IMR-90 (cell line): ENCODE results near the gene ABCF3. TPM values are rescaled to one million over a fixed set of nuclear protein-coding genes. Genes with fewer than 3 reads are reported as not detected.

ENCODE experiments used
- ATAC-seq: fragments of 200-7000 bp; cut with Tn5 transposase; 2 replicates; pipeline ENCODE4 v1.9.1; 2020; ENCODE audit warnings: low read depth, mild to moderate bottlenecking, moderate library complexity
- BruUV-seq: library from RNA; stranded (reverse); fragments of 400-500 nt; replicated peaks from 2 replicates; lab custom pipeline; 2021; lab: Mats Ljungman, UMichigan
- CTCF ChIA-PET: fragments of 300-600 bp; formaldehyde crosslinking; extraction: SDS; loops from one replicate; lab custom pipeline; 2021; ENCODE audit warnings: antibody characterized with exemption; lab: Yijun Ruan, JAX
- POLR2A ChIA-PET: fragments of 300-600 bp; sonication (Branson Sonifier 250); formaldehyde crosslinking; loops from one replicate; lab custom pipeline; 2022; ENCODE audit warnings: antibody characterized with exemption; ENCODE audit not compliant: unreplicated experiment; lab: Charles Lee
- DNase-seq: peaks from one replicate; pipeline ENCODE4 v3.0.0; 2013
- H2AFZ ChIP-seq: replicated peaks from 2 replicates; pipeline ENCODE3; 2013; ENCODE audit warnings: low read length, mild to moderate bottlenecking; ENCODE audit not compliant: poor library complexity
- H2AK5ac ChIP-seq: 2 replicates; pipeline ENCODE4 v1.6.1; 2013; ENCODE audit warnings: low read depth, low read length, inconsistent platforms
- H2AK9ac ChIP-seq: replicated peaks from 2 replicates; pipeline ENCODE3; 2013; ENCODE audit warnings: mild to moderate bottlenecking, low read depth, low read length, moderate library complexity; ENCODE audit not compliant: poor library complexity
- H2BK120ac ChIP-seq: 2 replicates; pipeline ENCODE4 v1.6.1; 2013; ENCODE audit warnings: low read depth, low read length, inconsistent platforms
- H2BK15ac ChIP-seq: 3 replicates; pipeline ENCODE4 v1.6.1; 2013; ENCODE audit warnings: low read depth, low read length, inconsistent platforms
- H2BK20ac ChIP-seq: 2 replicates; pipeline ENCODE4 v1.6.1; 2013; ENCODE audit warnings: low read depth, mild to moderate bottlenecking, inconsistent platforms, low read length, moderate library complexity
- H2BK5ac ChIP-seq: 2 replicates; pipeline ENCODE4 v1.6.1; 2013; ENCODE audit warnings: mild to moderate bottlenecking, low read depth, low read length, inconsistent platforms; ENCODE audit not compliant: poor library complexity, severe bottlenecking
- H3K14ac ChIP-seq: replicated peaks from 2 replicates; pipeline ENCODE4 v1.6.1; 2013; ENCODE audit warnings: low read depth, low read length, inconsistent platforms
- H3K18ac ChIP-seq: 2 replicates; pipeline ENCODE4 v1.6.1; 2013; ENCODE audit warnings: low read depth, low read length, control low read depth
- H3K23ac ChIP-seq: 2 replicates; pipeline ENCODE4 v1.6.1; 2013; ENCODE audit warnings: low read depth, low read length, inconsistent platforms
- H3K27ac ChIP-seq: 2 replicates; pipeline ENCODE4 v1.5.1; 2013; ENCODE audit warnings: mild to moderate bottlenecking, control low read depth, low read length; ENCODE audit not compliant: insufficient read depth
- H3K27me3 ChIP-seq: 2 replicates; pipeline ENCODE4 v1.6.1; 2013; ENCODE audit warnings: low read length; ENCODE audit not compliant: control insufficient read depth, insufficient read depth
- H3K36me3 ChIP-seq: 2 replicates; pipeline ENCODE4 v1.6.1; 2013; ENCODE audit warnings: low read length, mixed read lengths; ENCODE audit not compliant: control insufficient read depth, insufficient read depth
- H3K4ac ChIP-seq: 2 replicates; pipeline ENCODE4 v1.6.1; 2013; ENCODE audit warnings: low read depth, low read length, inconsistent platforms
- H3K4me1 ChIP-seq: 2 replicates; pipeline ENCODE4 v1.6.1; 2013; ENCODE audit warnings: low read length, mixed read lengths; ENCODE audit not compliant: control insufficient read depth, insufficient read depth
- H3K4me2 ChIP-seq: 2 replicates; pipeline ENCODE4 v1.6.1; 2013; ENCODE audit warnings: low read depth, mild to moderate bottlenecking, control low read depth, low read length, moderate library complexity
- H3K4me3 ChIP-seq: 2 replicates; pipeline ENCODE4 v1.5.1; 2013; ENCODE audit warnings: low read depth, mild to moderate bottlenecking, control low read depth, low read length, moderate library complexity; ENCODE audit not compliant: insufficient read depth
- H3K56ac ChIP-seq: 2 replicates; pipeline ENCODE4 v1.6.1; 2013; ENCODE audit warnings: low read length, inconsistent platforms; ENCODE audit not compliant: insufficient read depth; ENCODE audit errors: extremely low read depth
- H3K79me1 ChIP-seq, 2 experiments: 2 replicates each; pipeline ENCODE4 v1.6.1; 2013; ENCODE audit warnings: low read length in 2 of 2, inconsistent platforms in 1 of 2, low read depth in 1 of 2
- H3K9ac ChIP-seq: 2 replicates; pipeline ENCODE4 v1.6.1; 2013; ENCODE audit warnings: low read depth, low read length, control low read depth
- H3K9me1 ChIP-seq: 2 replicates; pipeline ENCODE4 v1.6.1; 2013; ENCODE audit warnings: low read length, inconsistent platforms; ENCODE audit not compliant: insufficient read depth
- H3K9me3 ChIP-seq: 2 replicates; pipeline ENCODE4 v1.6.1; 2013; ENCODE audit warnings: low read length; ENCODE audit not compliant: control insufficient read depth, insufficient read depth
- H4K20me1 ChIP-seq: 2 replicates; pipeline ENCODE4 v1.6.1; 2013; ENCODE audit warnings: low read length, inconsistent platforms; ENCODE audit not compliant: insufficient read depth
- H4K5ac ChIP-seq: 2 replicates; pipeline ENCODE4 v1.6.1; 2013; ENCODE audit warnings: mild to moderate bottlenecking, low read depth, low read length, control low read depth
- H4K8ac ChIP-seq, 2 experiments: 2 replicates each; pipeline ENCODE4 v1.6.1; 2013; ENCODE audit warnings: low read depth in 2 of 2, low read length in 2 of 2, control low read depth in 1 of 2, inconsistent platforms in 1 of 2
- H4K91ac ChIP-seq: 2 replicates; pipeline ENCODE4 v1.6.1; 2013; ENCODE audit warnings: low read depth, low read length, inconsistent platforms; ENCODE audit not compliant: insufficient read depth
- BHLHE40 ChIP-seq: fragments of 150-350 bp; IDR thresholded peaks from 2 replicates; pipeline ENCODE4 v1.6.1; 2016; ENCODE audit warnings: mild to moderate bottlenecking, low read depth, low read length
- CEBPB ChIP-seq: IDR thresholded peaks from 2 replicates; pipeline ENCODE4 v1.6.1; 2012; ENCODE audit warnings: low read depth, low read length, improper control_type of control experiment
- FOS ChIP-seq: fragments of 150-350 bp; IDR thresholded peaks from 2 replicates; pipeline ENCODE4 v1.6.1; 2016; ENCODE audit warnings: low read depth, low read length
- MAFK ChIP-seq: IDR thresholded peaks from 2 replicates; pipeline ENCODE4 v1.6.1; 2012; ENCODE audit warnings: low read depth, low read length, improper control_type of control experiment
- MAZ ChIP-seq: IDR thresholded peaks from 2 replicates; pipeline ENCODE4 v1.6.1; 2012; ENCODE audit warnings: low read depth, mild to moderate bottlenecking, low read length, improper control_type of control experiment, moderate library complexity, borderline replicate concordance
- MXI1 ChIP-seq: IDR thresholded peaks from 2 replicates; pipeline ENCODE4 v1.6.1; 2012; ENCODE audit warnings: low read depth, mild to moderate bottlenecking, low read length, moderate library complexity, borderline replicate concordance
- NFE2L2 ChIP-seq: fragments of 150-350 bp; IDR thresholded peaks from 2 replicates; pipeline ENCODE4 v1.6.1; 2016; ENCODE audit warnings: low read depth, mild to moderate bottlenecking, low read length
- POLR2A ChIP-seq: IDR thresholded peaks from 2 replicates; pipeline ENCODE4 v1.6.1; 2012; ENCODE audit warnings: mild to moderate bottlenecking, low read depth, low read length
- RAD21 ChIP-seq: IDR thresholded peaks from 2 replicates; pipeline ENCODE4 v1.6.1; 2012; ENCODE audit warnings: low read length, improper control_type of control experiment
- RCOR1 ChIP-seq: IDR thresholded peaks from 2 replicates; pipeline ENCODE4 v1.6.1; 2012; ENCODE audit warnings: mild to moderate bottlenecking, low read length, improper control_type of control experiment; ENCODE audit not compliant: insufficient replicate concordance
- USF2 ChIP-seq: fragments of 150-350 bp; IDR thresholded peaks from 2 replicates; pipeline ENCODE4 v1.6.1; 2017; ENCODE audit warnings: mild to moderate bottlenecking, antibody characterized with exemption, low read length, low read depth
- WGBS, 2 experiments: methylation state at CpG; one replicate each; pipeline versions ENCODE4 v1.1.5 to v1.1.7; 2013; ENCODE audit warnings: missing lambda C conversion rate in 2 of 2; ENCODE audit not compliant: insufficient read length in 1 of 2; ENCODE audit errors: extremely low coverage in 2 of 2; 5-methylcytosine and 5-hydroxymethylcytosine counted together
- dilution Hi-C: fragments of 300-500 bp; cut with HindIII; formaldehyde crosslinking; loops from one replicate; pipeline ENCODE4 v1.14.3; 2018; ENCODE audit warnings: low sequenced_read_pairs; ENCODE audit not compliant: unreplicated experiment
- in situ Hi-C: fragments of 300-500 bp; cut with MboI; formaldehyde crosslinking; loops from 3 replicates; pipeline ENCODE4 v1.14.3; 2019; ENCODE audit warnings: low sequenced_read_pairs, inconsistent platforms, mixed read lengths
- intact Hi-C: fragments of 100-400 bp; cut with micrococcal nuclease; formaldehyde crosslinking; loops from 2 replicates; pipeline ENCODE4 v1.10.0; 2022
- polyA plus RNA-seq, 3 experiments: library from polyadenylated mRNA; depleted of rRNA; stranded (reverse); fragments of >200 nt; gene quantifications; 2 replicates each; pipeline ENCODE4 v1.2.3, GENCODE V29; 2012; ENCODE audit warnings: low replicate concordance in 1 of 3
- total RNA-seq: library from RNA; depleted of rRNA; stranded (reverse); fragments of >200 nt; gene quantifications from 2 replicates; pipeline ENCODE4 v1.2.3, GENCODE V29; 2012

The ABCF3 gene
- total and polyA plus RNA-seq, 2 of the 4 experiments (the other 2 are of a cell fraction): 36.9 to 59.2 TPM

DNA sequence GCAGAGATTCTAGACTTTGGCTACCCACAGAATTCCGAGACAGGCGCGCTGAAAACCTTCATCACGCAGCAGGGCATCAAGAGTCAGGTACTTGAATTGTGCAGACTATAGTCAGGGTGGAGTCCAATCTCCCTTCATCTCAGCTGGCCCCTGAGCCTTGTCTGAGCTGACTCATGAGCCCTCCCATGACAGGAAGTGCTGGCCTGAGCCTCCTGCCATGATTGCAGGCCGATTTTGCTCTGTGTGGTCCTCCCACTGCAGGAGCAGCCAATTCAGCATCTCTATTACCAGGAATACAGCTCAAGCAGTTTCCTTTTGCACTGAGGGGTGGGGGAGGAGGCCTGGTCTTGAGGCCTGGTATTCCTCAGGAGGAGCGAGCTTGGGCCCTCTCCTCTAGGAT lies 5.8 kb upstream of the ABCF3 start:
- Histone ChIP-seq H3K27me3 (no peaks in the 10 kb centered on the region), H3K4ac (no peak overlapping the region), H3K9me1 (peaks cover 15% of the 10 kb centered on the region), H2AFZ (no peak overlapping the region), H2AK5ac (no peak overlapping the region), H4K5ac (no peak overlapping the region), H3K23ac (no peak overlapping the region), H3K4me2 (no peak overlapping the region), H3K79me1 (peaks cover 32 to 60% of the 10 kb centered on the region in 2 experiments), H3K56ac (no peak overlapping the region), H3K4me1 (peaks cover 10% of the 10 kb centered on the region), H3K9me3 (no peaks in the 10 kb centered on the region), H3K18ac (no peak overlapping the region), H3K9ac (no peak overlapping the region), H3K14ac (no peak overlapping the region), H2BK20ac (no peak overlapping the region), H4K20me1 (peaks cover 49% of the 10 kb centered on the region), H3K4me3 (no peak overlapping the region), H4K91ac (no peak overlapping the region), H3K36me3 (peaks cover 72% of the 10 kb centered on the region), H2BK15ac (no peak overlapping the region), H2AK9ac (peak overlapping the region; percentile 13), H2BK120ac (no peak overlapping the region), H3K27ac (no peak overlapping the region), H2BK5ac (no peak overlapping the region), H4K8ac (no peak overlapping the region)
- BruUV-seq: no TSS peak
- dilution Hi-C loops (no loop called here), intact Hi-C loops (no loop called here), in situ Hi-C loops (no loop called here)
- ChIA-PET POLR2A (interaction anchor here (0.7 kb wide), 1 partner anchor 267 kb away, joined by 3 read pairs; no protein-coding TSS in a partner anchor), CTCF (interaction anchor here (1.1 kb wide), 1 partner anchor 48 kb away, joined by 3 read pairs; no protein-coding TSS in a partner anchor)
- no peak for TF ChIP-seq CEBPB
- TF ChIP-seq RCOR1: no peak
- TF ChIP-seq NFE2L2: no peak
- TF ChIP-seq MXI1: no peak
- no peak for TF ChIP-seq RAD21
- TF ChIP-seq BHLHE40: no peak
- TF ChIP-seq POLR2A: no peak
- no peak for TF ChIP-seq MAFK
- TF ChIP-seq FOS: no peak
- no peak for TF ChIP-seq USF2
- TF ChIP-seq MAZ: no peak
- DNase-seq: peak; percentile 68
- WGBS, 2 experiments: no CpG with 5 or more reads among the region's 6 CpGs
- no peak for ATAC-seq
